HepG2 (cell line): ENCODE measurements around the gene LRRC73. TPM values are rescaled to one million over a fixed set of nuclear protein-coding genes. Genes with fewer than 3 reads are reported as not detected.

Experiments
- AKNA ChIP-seq: sonication (generic); formaldehyde crosslinking; IDR thresholded peaks from 2 replicates; pipeline ENCODE4 v1.4.0; 2020; ENCODE audit warnings: missing genetic modification reagents, borderline replicate concordance
- ELF3 ChIP-seq: IDR thresholded peaks from 2 replicates; pipeline ENCODE4 v1.6.1; 2016; ENCODE audit warnings: missing genetic modification reagents, missing compliant biosample characterization
- HNRNPL ChIP-seq: fragments of 200-400 bp; formaldehyde crosslinking; IDR thresholded peaks from 2 replicates; pipeline ENCODE4 v1.6.1; 2017; ENCODE audit warnings: mild to moderate bottlenecking, low read depth, low read length
- KDM2A ChIP-seq: sonication (generic); formaldehyde crosslinking; IDR thresholded peaks from 2 replicates; pipeline ENCODE4 v1.4.0; 2020; ENCODE audit warnings: low read depth, missing genetic modification reagents, borderline replicate concordance
- KLF9 ChIP-seq: IDR thresholded peaks from 2 replicates; pipeline ENCODE4 v1.6.1; 2016; ENCODE audit warnings: low read depth
- NAIF1 ChIP-seq: sonication (generic); formaldehyde crosslinking; IDR thresholded peaks from 2 replicates; pipeline ENCODE4 v1.5.0; 2020; ENCODE audit warnings: mild to moderate bottlenecking, missing genetic modification reagents, borderline replicate concordance
- ONECUT2 ChIP-seq: sonication (generic); formaldehyde crosslinking; IDR thresholded peaks from 2 replicates; pipeline ENCODE4 v1.4.0; 2020; ENCODE audit warnings: missing genetic modification reagents
- SNAPC2 ChIP-seq: sonication (generic); formaldehyde crosslinking; IDR thresholded peaks from 2 replicates; pipeline ENCODE4 v1.8.1; 2022; ENCODE audit warnings: mild to moderate bottlenecking, missing genetic modification reagents
- SP4 ChIP-seq: sonication (generic); formaldehyde crosslinking; IDR thresholded peaks from 2 replicates; pipeline ENCODE4 v1.8.1; 2023; ENCODE audit warnings: mild to moderate bottlenecking, missing genetic modification reagents
- SYNCRIP ChIP-seq: fragments of 200-400 bp; formaldehyde crosslinking; IDR thresholded peaks from 2 replicates; pipeline ENCODE4 v1.6.1; 2018; ENCODE audit warnings: mild to moderate bottlenecking, low read depth, low read length; ENCODE audit not compliant: insufficient read depth
- polyA plus RNA-seq, 8 experiments: library from polyadenylated mRNA; depleted of rRNA in 3 of 8; stranded (reverse) in 7 of 8; unstranded in 1 of 8; fragments of >200 nt; fragmentation: Illumina TruSeq in 4 of 8; extraction: Trizol in 4 of 8; gene quantifications; 2 replicates each; pipeline versions ENCODE4 v1.2.1 to v1.2.3, GENCODE V29; 2011 to 2016; ENCODE audit warnings: low read depth in 4 of 8, missing spikeins in 1 of 8, mixed read lengths in 1 of 8; ENCODE audit not compliant: insufficient read depth in 1 of 8
- total RNA-seq, 5 experiments: library from RNA; depleted of rRNA; stranded (reverse); fragments of >200 nt; fragmentation: Illumina TruSeq; extraction: Trizol; gene quantifications; 2 replicates each; pipeline ENCODE4 v1.2.3, GENCODE V29; 2016; ENCODE audit warnings: low read depth in 1 of 5
- TF ChIP-seq, protein P1 (sequence below): sonication (generic); formaldehyde crosslinking; IDR thresholded peaks from 2 replicates; pipeline ENCODE4 v1.4.0; 2020; ENCODE audit warnings: mild to moderate bottlenecking, missing genetic modification reagents
- TF ChIP-seq, protein P2 (sequence below): sonication (generic); formaldehyde crosslinking; IDR thresholded peaks from 2 replicates; pipeline ENCODE4 v1.5.0; 2020; ENCODE audit warnings: mild to moderate bottlenecking, missing genetic modification reagents, borderline replicate concordance

LRRC73 gene
- total and polyA plus RNA-seq, 2 of the 13 experiments (the other 11 are each of a cell fraction or from before 2014, with no cell fraction given), result 0.11 to 0.12 TPM

DNA sequence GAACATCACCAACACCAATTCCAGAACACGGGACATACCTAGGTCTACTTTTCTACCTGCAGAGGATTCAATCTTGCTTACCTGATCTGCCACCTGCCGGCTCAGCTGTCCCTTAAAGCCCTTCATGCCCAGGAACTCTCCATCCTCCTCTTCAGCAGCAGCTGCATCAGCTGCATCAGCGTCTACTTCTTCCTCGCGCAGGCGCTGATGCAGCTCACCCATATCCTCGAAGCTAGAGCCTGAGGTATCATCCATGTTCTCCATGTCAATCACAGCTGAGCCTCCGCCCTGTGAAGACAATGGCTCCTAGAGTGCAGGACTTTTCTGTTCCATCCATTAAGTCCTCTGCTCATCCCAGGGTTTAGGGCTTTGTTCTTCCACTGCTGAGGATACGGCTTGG, 5.7 kb upstream of the LRRC73 start (continued):
- TF ChIP-seq, protein P1, sequence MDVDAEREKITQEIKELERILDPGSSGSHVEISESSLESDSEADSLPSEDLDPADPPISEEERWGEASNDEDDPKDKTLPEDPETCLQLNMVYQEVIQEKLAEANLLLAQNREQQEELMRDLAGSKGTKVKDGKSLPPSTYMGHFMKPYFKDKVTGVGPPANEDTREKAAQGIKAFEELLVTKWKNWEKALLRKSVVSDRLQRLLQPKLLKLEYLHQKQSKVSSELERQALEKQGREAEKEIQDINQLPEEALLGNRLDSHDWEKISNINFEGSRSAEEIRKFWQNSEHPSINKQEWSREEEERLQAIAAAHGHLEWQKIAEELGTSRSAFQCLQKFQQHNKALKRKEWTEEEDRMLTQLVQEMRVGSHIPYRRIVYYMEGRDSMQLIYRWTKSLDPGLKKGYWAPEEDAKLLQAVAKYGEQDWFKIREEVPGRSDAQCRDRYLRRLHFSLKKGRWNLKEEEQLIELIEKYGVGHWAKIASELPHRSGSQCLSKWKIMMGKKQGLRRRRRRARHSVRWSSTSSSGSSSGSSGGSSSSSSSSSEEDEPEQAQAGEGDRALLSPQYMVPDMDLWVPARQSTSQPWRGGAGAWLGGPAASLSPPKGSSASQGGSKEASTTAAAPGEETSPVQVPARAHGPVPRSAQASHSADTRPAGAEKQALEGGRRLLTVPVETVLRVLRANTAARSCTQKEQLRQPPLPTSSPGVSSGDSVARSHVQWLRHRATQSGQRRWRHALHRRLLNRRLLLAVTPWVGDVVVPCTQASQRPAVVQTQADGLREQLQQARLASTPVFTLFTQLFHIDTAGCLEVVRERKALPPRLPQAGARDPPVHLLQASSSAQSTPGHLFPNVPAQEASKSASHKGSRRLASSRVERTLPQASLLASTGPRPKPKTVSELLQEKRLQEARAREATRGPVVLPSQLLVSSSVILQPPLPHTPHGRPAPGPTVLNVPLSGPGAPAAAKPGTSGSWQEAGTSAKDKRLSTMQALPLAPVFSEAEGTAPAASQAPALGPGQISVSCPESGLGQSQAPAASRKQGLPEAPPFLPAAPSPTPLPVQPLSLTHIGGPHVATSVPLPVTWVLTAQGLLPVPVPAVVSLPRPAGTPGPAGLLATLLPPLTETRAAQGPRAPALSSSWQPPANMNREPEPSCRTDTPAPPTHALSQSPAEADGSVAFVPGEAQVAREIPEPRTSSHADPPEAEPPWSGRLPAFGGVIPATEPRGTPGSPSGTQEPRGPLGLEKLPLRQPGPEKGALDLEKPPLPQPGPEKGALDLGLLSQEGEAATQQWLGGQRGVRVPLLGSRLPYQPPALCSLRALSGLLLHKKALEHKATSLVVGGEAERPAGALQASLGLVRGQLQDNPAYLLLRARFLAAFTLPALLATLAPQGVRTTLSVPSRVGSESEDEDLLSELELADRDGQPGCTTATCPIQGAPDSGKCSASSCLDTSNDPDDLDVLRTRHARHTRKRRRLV (CRISPR knock-in tag), result no peak
- peak; percentile 26; the same call in 1 of the 2 replicates for TF ChIP-seq KDM2A (CRISPR knock-in tag)
- TF ChIP-seq HNRNPL, result no peak
- TF ChIP-seq SNAPC2 (CRISPR knock-in tag), result no peak
- TF ChIP-seq, protein P2, sequence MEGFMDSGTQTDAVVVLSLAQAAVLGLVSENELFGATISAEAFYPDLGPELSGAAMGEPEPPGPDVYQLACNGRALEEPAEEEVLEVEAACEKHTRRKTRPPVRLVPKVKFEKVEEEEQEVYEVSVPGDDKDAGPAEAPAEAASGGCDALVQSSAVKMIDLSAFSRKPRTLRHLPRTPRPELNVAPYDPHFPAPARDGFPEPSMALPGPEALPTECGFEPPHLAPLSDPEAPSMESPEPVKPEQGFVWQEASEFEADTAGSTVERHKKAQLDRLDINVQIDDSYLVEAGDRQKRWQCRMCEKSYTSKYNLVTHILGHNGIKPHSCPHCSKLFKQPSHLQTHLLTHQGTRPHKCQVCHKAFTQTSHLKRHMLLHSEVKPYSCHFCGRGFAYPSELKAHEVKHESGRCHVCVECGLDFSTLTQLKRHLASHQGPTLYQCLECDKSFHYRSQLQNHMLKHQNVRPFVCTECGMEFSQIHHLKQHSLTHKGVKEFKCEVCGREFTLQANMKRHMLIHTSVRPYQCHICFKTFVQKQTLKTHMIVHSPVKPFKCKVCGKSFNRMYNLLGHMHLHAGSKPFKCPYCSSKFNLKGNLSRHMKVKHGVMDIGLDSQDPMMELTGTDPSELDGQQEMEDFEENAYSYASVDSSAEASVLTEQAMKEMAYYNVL (CRISPR knock-in tag), result 0 out of 2 replicates have a peak, but pooled peaks have one; percentile 34
- TF ChIP-seq NAIF1 (CRISPR knock-in tag), result no peak
- no peak for TF ChIP-seq ELF3 (CRISPR knock-in tag)
- no peak for TF ChIP-seq SYNCRIP
- no peak for TF ChIP-seq SP4
- no peak for TF ChIP-seq AKNA (CRISPR knock-in tag)
- no peak for TF ChIP-seq KLF9 (CRISPR knock-in tag)
- TF ChIP-seq ONECUT2, result no peak
